K562 (cell line): Measurements from ENCODE around the gene CNPY2. TPM values are rescaled to one million over a fixed set of nuclear protein-coding genes. Genes with fewer than 3 reads are reported as not detected.

Source experiments
- BRD9 ChIP-seq: fragments of 450-650 bp; IDR thresholded peaks from 2 replicates; pipeline ENCODE4 v1.6.1; 2018; ENCODE audit warnings: low read depth; ENCODE audit not compliant: partially characterized antibody
- BRF1 ChIP-seq: IDR thresholded peaks from 3 replicates; pipeline ENCODE4 v1.6.1; 2011; ENCODE audit warnings: borderline replicate concordance, mild to moderate bottlenecking; ENCODE audit not compliant: insufficient read length; ENCODE audit errors: extremely low read depth
- ESRRB ChIP-seq: fragments of 250-450 bp; sonication (Bioruptor Pico); IDR thresholded peaks from 2 replicates; pipeline ENCODE4 v1.5.0; 2020; ENCODE audit warnings: mild to moderate bottlenecking, moderate library complexity, borderline replicate concordance
- ETV6 ChIP-seq, 3 experiments: fragments of 150-350 bp in 1 of 3; sonication (generic) in 1 of 3; formaldehyde crosslinking in 1 of 3; IDR thresholded peaks; 2 replicates each; pipeline versions ENCODE4 v1.6.1 to v1.8.0; 2014 to 2022; ENCODE audit warnings: borderline replicate concordance in 2 of 3, low read depth in 2 of 3, antibody characterized with exemption in 1 of 3, low read length in 1 of 3, mild to moderate bottlenecking in 1 of 3, missing genetic modification reagents in 1 of 3
- JUN ChIP-seq, 2 experiments: sonication (generic) in 1 of 2; formaldehyde crosslinking in 1 of 2; IDR thresholded peaks; 2 replicates each; pipeline versions ENCODE4 v1.6.1 to v1.8.0; 2012 to 2022; ENCODE audit warnings: borderline replicate concordance in 2 of 2, mild to moderate bottlenecking in 2 of 2, improper control_type of control experiment in 1 of 2, low read depth in 1 of 2, low read length in 1 of 2, missing genetic modification reagents in 1 of 2
- KDM2B ChIP-seq: fragments of 250-450 bp; sonication (Bioruptor Pico); IDR thresholded peaks from 2 replicates; pipeline ENCODE4 v1.8.0; 2021; ENCODE audit warnings: mild to moderate bottlenecking, moderate library complexity
- KLF6 ChIP-seq: fragments of 250-450 bp; sonication (Bioruptor Pico); IDR thresholded peaks from 2 replicates; pipeline ENCODE4 v1.4.0; 2020; ENCODE audit warnings: mild to moderate bottlenecking, moderate library complexity, borderline replicate concordance
- LCOR ChIP-seq: sonication (generic); formaldehyde crosslinking; IDR thresholded peaks from 2 replicates; pipeline ENCODE4 v1.8.0; 2022; ENCODE audit warnings: mild to moderate bottlenecking, missing genetic modification reagents
- LEF1 ChIP-seq: fragments of 450-650 bp; IDR thresholded peaks from 2 replicates; pipeline ENCODE4 v1.6.1; 2016; ENCODE audit warnings: mild to moderate bottlenecking
- MTA3 ChIP-seq: fragments of 450-650 bp; formaldehyde crosslinking; IDR thresholded peaks from 2 replicates; pipeline ENCODE4 v1.6.1; 2017; ENCODE audit warnings: mild to moderate bottlenecking, borderline replicate concordance
- RBFOX2 ChIP-seq: fragments of 200-400 bp; formaldehyde crosslinking; IDR thresholded peaks from 2 replicates; pipeline ENCODE4 v1.6.1; 2017; ENCODE audit warnings: low read depth, mild to moderate bottlenecking, low read length, moderate library complexity
- SMC3 ChIP-seq: conservative IDR thresholded peaks from 2 replicates; pipeline ENCODE4 v1.6.1; 2011; ENCODE audit warnings: low read depth, low read length, improper control_type of control experiment; ENCODE audit not compliant: insufficient read depth
- SP2 ChIP-seq: IDR thresholded peaks from 2 replicates; pipeline ENCODE4 v1.6.1; 2011; ENCODE audit warnings: mild to moderate bottlenecking, low read depth, low read length, moderate library complexity; ENCODE audit not compliant: poor library complexity, severe bottlenecking; ENCODE audit errors: extremely low read depth
- TARDBP ChIP-seq: fragments of 450-650 bp; IDR thresholded peaks from 2 replicates; pipeline ENCODE4 v1.6.1; 2016
- TFAM ChIP-seq: fragments of 250-450 bp; sonication (Bioruptor Pico); conservative IDR thresholded peaks from 2 replicates; pipeline ENCODE4 v1.5.0; 2021; ENCODE audit warnings: mild to moderate bottlenecking, moderate library complexity
- ZBTB8A ChIP-seq: fragments of 450-650 bp; IDR thresholded peaks from 2 replicates; pipeline ENCODE4 v1.6.1; 2018; ENCODE audit warnings: mild to moderate bottlenecking, moderate library complexity; ENCODE audit not compliant: partially characterized antibody
- ZNF444 ChIP-seq: fragments of 250-450 bp; sonication (Bioruptor Pico); IDR thresholded peaks from 2 replicates; pipeline ENCODE4 v1.4.0; 2020; ENCODE audit warnings: mild to moderate bottlenecking, moderate library complexity
- polyA plus RNA-seq, 8 experiments: library from polyadenylated mRNA; depleted of rRNA in 4 of 8; stranded (reverse) in 5 of 8; unstranded in 3 of 8; fragments of >200 nt; fragmentation: Nextera tagmentation in 2 of 8; fragmentation: Illumina TruSeq in 1 of 8; extraction: Ambion mirVana in 2 of 8; extraction: Trizol in 1 of 8; gene quantifications; 2 replicates each; pipeline versions ENCODE4 v1.2.1 to v1.2.3, GENCODE V29; 2011 to 2014; ENCODE audit warnings: inconsistent platforms in 1 of 8, missing spikeins in 1 of 8
- total RNA-seq, 7 experiments: library from RNA; depleted of rRNA in 6 of 7; stranded (reverse); fragments of >200 nt in 6 of 7; fragmentation: Illumina TruSeq in 2 of 7; extraction: Trizol in 2 of 7; gene quantifications; 2 replicates each; pipeline versions ENCODE4 v1.2.1 to v1.2.3, GENCODE V29; 2011 to 2021; ENCODE audit warnings: low replicate concordance in 1 of 7
- TF ChIP-seq, protein P1 (sequence below): fragments of 250-450 bp; sonication (Bioruptor Pico); IDR thresholded peaks from 2 replicates; pipeline ENCODE4 v1.8.0; 2022; ENCODE audit warnings: inconsistent platforms, mild to moderate bottlenecking, moderate library complexity, borderline replicate concordance
- TF ChIP-seq, protein P2 (sequence below): fragments of 450-650 bp; IDR thresholded peaks from 2 replicates; pipeline ENCODE4 v1.6.1; 2017; ENCODE audit warnings: antibody characterized with exemption
- TF ChIP-seq, protein P3 (sequence below): fragments of 250-450 bp; sonication (Bioruptor Pico); IDR thresholded peaks from 2 replicates; pipeline ENCODE4 v1.4.0; 2020; ENCODE audit warnings: mild to moderate bottlenecking, moderate library complexity

CNPY2 gene
- total and polyA plus RNA-seq, 9 of the 15 experiments (the other 6 are each of a cell fraction or from before 2014, with no cell fraction given): 33.8 to 190 (median 138) TPM

DNA sequence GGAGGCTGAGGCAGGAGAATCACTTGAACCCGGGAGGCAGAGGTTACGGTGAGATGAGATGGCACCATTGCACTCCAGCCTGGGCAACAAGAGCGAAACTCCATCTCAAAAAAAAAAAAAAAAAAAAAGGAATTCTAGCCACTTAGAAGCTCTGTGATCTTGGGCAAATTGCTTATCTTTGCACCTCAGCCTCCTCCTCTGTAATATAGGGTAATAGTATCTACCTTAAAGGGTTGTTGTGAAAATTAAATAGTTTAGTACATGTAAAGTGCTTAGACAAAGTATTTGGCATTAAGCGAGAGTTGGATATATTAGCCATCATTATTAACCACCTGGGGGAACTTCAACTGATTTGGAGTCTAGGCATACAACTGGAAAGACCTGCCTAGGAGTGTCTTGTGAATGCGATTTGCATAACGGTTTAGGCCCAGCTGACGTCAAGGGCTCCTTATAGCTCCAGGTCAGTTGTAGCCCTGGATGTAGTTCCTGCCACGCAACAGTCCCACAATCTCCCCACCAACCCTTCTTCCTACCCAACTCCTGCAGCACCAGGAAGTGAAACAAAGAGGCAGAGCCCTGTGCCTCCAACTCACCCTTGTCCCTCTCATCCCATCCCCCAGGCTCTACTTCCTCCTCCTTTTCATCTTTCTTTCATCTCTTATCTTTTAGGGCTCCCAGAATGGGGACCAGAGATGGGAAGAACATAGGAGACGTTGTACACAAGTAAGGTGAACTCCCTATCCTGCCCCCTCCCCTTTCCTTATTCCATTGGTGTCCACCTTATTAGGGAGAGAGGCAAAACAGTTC lies 20.8 kb upstream of the CNPY2 start (continued):
- TF ChIP-seq JUN (IDR thresholded peaks at IDR 0.05; ENCODE audit: borderline replicate concordance, low read depth, low read length) (peak; percentile 86), JUN (CRISPR knock-in tag; IDR thresholded peaks at IDR 0.05; ENCODE audit: borderline replicate concordance) (peak; percentile 87; the same call in 1 of the 2 replicates), SP2 (no peak), TARDBP (0 out of 2 replicates have a peak, but pooled peaks have one; percentile 71), ETV6 (IDR thresholded peaks at IDR 0.05; ENCODE audit: borderline replicate concordance in 1 of 2, low read depth in 2 of 2, low read length in 1 of 2) (peak; percentile 65 to 73; a peak in 2 of 4 replicates), ETV6 (CRISPR knock-in tag; IDR thresholded peaks at IDR 0.05; ENCODE audit: borderline replicate concordance) (no peak), KDM2B (CRISPR knock-in tag) (no peak), TFAM (CRISPR knock-in tag) (no peak), SMC3 (no peak), RBFOX2 (no peak; the same call in none of the 2 replicates), BRD9 (peak; percentile 47), BRF1 (no peak), ZBTB8A (no peak), LEF1 (peak; percentile 91), MTA3 (peak; percentile 92), ZNF444 (CRISPR knock-in tag) (no peak), KLF6 (CRISPR knock-in tag) (no peak), ESRRB (CRISPR knock-in tag) (no peak), LCOR (CRISPR knock-in tag) (no peak)
- TF ChIP-seq, protein P1, sequence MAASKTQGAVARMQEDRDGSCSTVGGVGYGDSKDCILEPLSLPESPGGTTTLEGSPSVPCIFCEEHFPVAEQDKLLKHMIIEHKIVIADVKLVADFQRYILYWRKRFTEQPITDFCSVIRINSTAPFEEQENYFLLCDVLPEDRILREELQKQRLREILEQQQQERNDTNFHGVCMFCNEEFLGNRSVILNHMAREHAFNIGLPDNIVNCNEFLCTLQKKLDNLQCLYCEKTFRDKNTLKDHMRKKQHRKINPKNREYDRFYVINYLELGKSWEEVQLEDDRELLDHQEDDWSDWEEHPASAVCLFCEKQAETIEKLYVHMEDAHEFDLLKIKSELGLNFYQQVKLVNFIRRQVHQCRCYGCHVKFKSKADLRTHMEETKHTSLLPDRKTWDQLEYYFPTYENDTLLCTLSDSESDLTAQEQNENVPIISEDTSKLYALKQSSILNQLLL (CRISPR knock-in tag): no peak
- TF ChIP-seq, protein P2, sequence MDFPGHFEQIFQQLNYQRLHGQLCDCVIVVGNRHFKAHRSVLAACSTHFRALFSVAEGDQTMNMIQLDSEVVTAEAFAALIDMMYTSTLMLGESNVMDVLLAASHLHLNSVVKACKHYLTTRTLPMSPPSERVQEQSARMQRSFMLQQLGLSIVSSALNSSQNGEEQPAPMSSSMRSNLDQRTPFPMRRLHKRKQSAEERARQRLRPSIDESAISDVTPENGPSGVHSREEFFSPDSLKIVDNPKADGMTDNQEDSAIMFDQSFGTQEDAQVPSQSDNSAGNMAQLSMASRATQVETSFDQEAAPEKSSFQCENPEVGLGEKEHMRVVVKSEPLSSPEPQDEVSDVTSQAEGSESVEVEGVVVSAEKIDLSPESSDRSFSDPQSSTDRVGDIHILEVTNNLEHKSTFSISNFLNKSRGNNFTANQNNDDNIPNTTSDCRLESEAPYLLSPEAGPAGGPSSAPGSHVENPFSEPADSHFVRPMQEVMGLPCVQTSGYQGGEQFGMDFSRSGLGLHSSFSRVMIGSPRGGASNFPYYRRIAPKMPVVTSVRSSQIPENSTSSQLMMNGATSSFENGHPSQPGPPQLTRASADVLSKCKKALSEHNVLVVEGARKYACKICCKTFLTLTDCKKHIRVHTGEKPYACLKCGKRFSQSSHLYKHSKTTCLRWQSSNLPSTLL: 0 out of 2 replicates have a peak, but pooled peaks have one; percentile 18
- TF ChIP-seq, protein P3, sequence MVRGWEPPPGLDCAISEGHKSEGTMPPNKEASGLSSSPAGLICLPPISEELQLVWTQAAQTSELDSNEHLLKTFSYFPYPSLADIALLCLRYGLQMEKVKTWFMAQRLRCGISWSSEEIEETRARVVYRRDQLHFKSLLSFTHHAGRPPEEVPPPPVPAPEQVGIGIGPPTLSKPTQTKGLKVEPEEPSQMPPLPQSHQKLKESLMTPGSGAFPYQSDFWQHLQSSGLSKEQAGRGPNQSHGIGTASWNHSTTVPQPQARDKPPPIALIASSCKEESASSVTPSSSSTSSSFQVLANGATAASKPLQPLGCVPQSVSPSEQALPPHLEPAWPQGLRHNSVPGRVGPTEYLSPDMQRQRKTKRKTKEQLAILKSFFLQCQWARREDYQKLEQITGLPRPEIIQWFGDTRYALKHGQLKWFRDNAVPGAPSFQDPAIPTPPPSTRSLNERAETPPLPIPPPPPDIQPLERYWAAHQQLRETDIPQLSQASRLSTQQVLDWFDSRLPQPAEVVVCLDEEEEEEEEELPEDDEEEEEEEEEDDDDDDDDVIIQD (CRISPR knock-in tag): no peak
